MV-4-11 (cell line): Measurements from ENCODE around the gene MTCL1.

Experiments
- DNase-seq: peaks from one replicate; lab custom pipeline; 2025; lab: John Stamatoyannopoulos, UW

The MTCL1 gene

GRCh38 chr18:8771930-8772329 is 66.6 kb downstream of the MTCL1 start:
- DNase-seq: no peak

- no peak for DNase-seq
These were observed 68.6 kb downstream of the MTCL1 start for GRCh38 chr18:8773980-8774379.

GRCh38 chr18:8776013-8776943 is 70.9 kb downstream of the MTCL1 start:
- DNase-seq: no peak

- DNase-seq: no peak
These were observed 72.5 kb downstream of the MTCL1 start for GRCh38 chr18:8777846-8778245.

GRCh38 chr18:8778386-8778785 is 73.0 kb downstream of the MTCL1 start:
- no peak for DNase-seq

GRCh38 chr18:8778824-8779223 is 73.5 kb downstream of the MTCL1 start:
- DNase-seq: no peak

GRCh38 chr18:8779251-8779650 is 73.9 kb downstream of the MTCL1 start:
- DNase-seq: no peak

- DNase-seq: no peak
These were observed 74.9 kb downstream of the MTCL1 start for GRCh38 chr18:8780227-8780626.

- DNase-seq: no peak
These were observed 76.3 kb downstream of the MTCL1 start for GRCh38 chr18:8781671-8782070.

- DNase-seq: no peak
These were observed 78.1 kb downstream of the MTCL1 start for GRCh38 chr18:8783335-8783993.

GRCh38 chr18:8783994-8784530 is 78.7 kb downstream of the MTCL1 start:
- no peak for DNase-seq

- DNase-seq: no peak
These were observed 79.9 kb downstream of the MTCL1 start for GRCh38 chr18:8785261-8785660.

- no peak for DNase-seq
These were observed 80.6 kb downstream of the MTCL1 start for GRCh38 chr18:8785855-8786482.

GRCh38 chr18:8786483-8787370 is 81.4 kb downstream of the MTCL1 start:
- peak; percentile 21 for DNase-seq

- no peak for DNase-seq
These were observed 82.0 kb downstream of the MTCL1 start for GRCh38 chr18:8787371-8787670.

GRCh38 chr18:8787794-8788193 is 82.4 kb downstream of the MTCL1 start:
- DNase-seq: no peak

- no peak for DNase-seq
These were observed 83.4 kb downstream of the MTCL1 start for GRCh38 chr18:8788503-8789429.

GRCh38 chr18:8791171-8791651 is 85.9 kb downstream of the MTCL1 start:
- DNase-seq: no peak

- DNase-seq: no peak
These were observed 87.4 kb downstream of the MTCL1 start for GRCh38 chr18:8792688-8793316.
